PFSK-1 (cell line): ENCODE data around the gene ARMC12.

ENCODE experiments used
- POLR2AphosphoS5 ChIP-seq: IDR thresholded peaks from 2 replicates; pipeline ENCODE4 v1.6.1; 2012; ENCODE audit warnings: low read depth, mild to moderate bottlenecking, control low read depth, low read length, moderate library complexity
- REST ChIP-seq, 2 experiments: IDR thresholded peaks; 2 replicates each; pipeline versions ENCODE4 v1.6.1 to v1.8.0; 2011 to 2012; ENCODE audit warnings: low read depth in 2 of 2, low read length in 2 of 2, control low read depth in 1 of 2, inconsistent platforms in 1 of 2, mild to moderate bottlenecking in 1 of 2, moderate library complexity in 1 of 2; ENCODE audit not compliant: insufficient read depth in 1 of 2

GRCh38 chr6:35723587-35723986 is 13.2 kb upstream of the ARMC12 start:
- TF ChIP-seq POLR2AphosphoS5, result no peak
- TF ChIP-seq REST (IDR thresholded peaks at IDR 0.05; ENCODE audit: insufficient read depth in 1 of 2, low read depth in 2 of 2, low read length in 2 of 2), result no peak
